Measurements from ENCODE around the gene PLA2G4F. TPM values are rescaled to one million over a fixed set of nuclear protein-coding genes. Genes with fewer than 3 reads are reported as not detected.
"Not testable (repeated sequence)": the region's sequence is repeated elsewhere in the genome, so short reads cannot be mapped to it uniquely, and the experiment has no call there.

PLA2G4F gene
- total RNA-seq, 2 donors from 2014 or later: 1.6 to 2.0 TPM

- DNase-seq (no peak), ATAC-seq (no peak)
- no peaks in the 10 kb centered on the region for H3K36me3 ChIP-seq (replicated peaks in 1 of 2; ENCODE audit: insufficient read depth in 1 of 2, low read depth in 2 of 2)
- TF ChIP-seq CTCF (IDR thresholded peaks at IDR 0.05) (no peak), POLR2A (IDR thresholded peaks at IDR 0.05) (no peak)
- intact Hi-C loops (cut with DNase I): no loop called here
- 70 to 87% methylated on average over 5 of the region's 5 CpGs for WGBS, 2 donors
- no peaks in the 10 kb centered on the region for H3K4me1 ChIP-seq
- H3K4me3 ChIP-seq: no peak overlapping the region
- no peaks in the 10 kb centered on the region for H3K27me3 ChIP-seq
- H3K27ac ChIP-seq: no peak overlapping the region
- H3K9me3 ChIP-seq: no peaks in the 10 kb centered on the region
These were observed 59.4 kb downstream of the PLA2G4F start for GRCh38 chr15:42097018-42097417.

- H3K27me3 ChIP-seq: no peaks in the 10 kb centered on the region
- ATAC-seq (no peak), DNase-seq (peak in 1 of 4 donors; percentile 13)
- peaks cover 4% of the 10 kb centered on the region for H3K4me1 ChIP-seq
- no peak within 1 kb of the TSS for H3K4me3 ChIP-seq
- 77 to 81% methylated on average over 3 to 6 of the region's 6 CpGs for WGBS, 2 donors
- H3K36me3 ChIP-seq (replicated peaks in 1 of 2; ENCODE audit: insufficient read depth in 1 of 2, low read depth in 2 of 2): no peaks in the 10 kb centered on the region
- intact Hi-C loops (cut with DNase I): no loop called here
- no peaks in the 10 kb centered on the region for H3K9me3 ChIP-seq
- no peak for TF ChIP-seq POLR2A (IDR thresholded peaks at IDR 0.05)
- no peak for TF ChIP-seq CTCF (IDR thresholded peaks at IDR 0.05)
- H3K27ac ChIP-seq: no peak within 1 kb of the TSS
These were observed 61.9 kb downstream of the PLA2G4F start, which contains the start of gene PLA2G4D for GRCh38 chr15:42094512-42094963. Gene PLA2G4D (minus strand): TSS chr15:42094562. CDS start chr15:42094459, 103 bp downstream.

- 65 to 88% methylated on average over 6 to 7 of the region's 7 CpGs for WGBS, 2 donors
- H3K9me3 ChIP-seq: no peaks in the 10 kb centered on the region
These were observed 62.5 kb downstream of the PLA2G4F start for GRCh38 chr15:42093966-42094365.

GRCh38 chr15:42092398-42093318, 63.8 kb downstream of the PLA2G4F start:
- Histone ChIP-seq H3K4me1 (peaks cover 15% of the 10 kb centered on the region), H3K27ac (no peak overlapping the region), H3K27me3 (no peaks in the 10 kb centered on the region), H3K36me3 (replicated peaks in 1 of 2; ENCODE audit: insufficient read depth in 1 of 2, low read depth in 2 of 2) (no peaks in the 10 kb centered on the region), H3K4me3 (no peak overlapping the region), H3K9me3 (no peaks in the 10 kb centered on the region)
- intact Hi-C loops (cut with DNase I): no loop called here
- 62 to 75% methylated on average over 12 to 18 of the region's 21 CpGs for WGBS, 2 donors
- ATAC-seq: no peak
- TF ChIP-seq CTCF (IDR thresholded peaks at IDR 0.05) (no peak), POLR2A (IDR thresholded peaks at IDR 0.05) (no peak)
- peak in 1 of 4 donors; percentile 15 for DNase-seq

More at GRCh38 chr15:42093966-42094365, 62.5 kb downstream of the PLA2G4F start:
- no peak for TF ChIP-seq CTCF (IDR thresholded peaks at IDR 0.05)
- TF ChIP-seq POLR2A (IDR thresholded peaks at IDR 0.05): no peak
- intact Hi-C loops (cut with DNase I): no loop called here
- Histone ChIP-seq H3K27ac (no peak overlapping the region), H3K27me3 (no peaks in the 10 kb centered on the region), H3K36me3 (replicated peaks in 1 of 2; ENCODE audit: insufficient read depth in 1 of 2, low read depth in 2 of 2) (no peaks in the 10 kb centered on the region), H3K4me1 (peaks cover 10% of the 10 kb centered on the region), H3K4me3 (no peak overlapping the region)
- ATAC-seq: no peak
- no peak for DNase-seq

GRCh38 chr15:42091753-42092397, 64.6 kb downstream of the PLA2G4F start:
- DNase-seq; H3K27me3 ChIP-seq; H3K36me3 ChIP-seq (replicated peaks in 1 of 2; ENCODE audit: insufficient read depth in 1 of 2, low read depth in 2 of 2); intact Hi-C loops (cut with DNase I); H3K27ac ChIP-seq; H3K4me3 ChIP-seq; H3K9me3 ChIP-seq; ATAC-seq: not testable (repeated sequence)
- WGBS, 2 donors: 70 to 85% methylated on average over 12 to 13 of the region's 14 CpGs
- peaks cover 15% of the 10 kb centered on the region for H3K4me1 ChIP-seq

All from body of pancreas (tissue), 4 donors.